Measurements from ENCODE around the gene PIP4K2A. TPM values are rescaled to one million over a fixed set of nuclear protein-coding genes. Genes with fewer than 3 reads are reported as not detected.

PIP4K2A gene
- total RNA-seq, 1 experiment from 2014 or later, result 21.4 TPM

- POLR2A ChIA-PET (ENCODE audit: unreplicated experiment), result no interaction called here
- no peak for TF ChIP-seq EZH2 (IDR thresholded peaks at IDR 0.05; ENCODE audit: low read depth)
- TF ChIP-seq CTCF (conservative IDR thresholded peaks at IDR 0.05), result no peak
- Histone ChIP-seq H3K9me3 (ENCODE audit: insufficient read depth, low read depth) (no peaks in the 10 kb centered on the region), H3K27ac (no peak overlapping the region), H4K20me1 (ENCODE audit: insufficient read depth) (no peaks in the 10 kb centered on the region), H3K4me2 (no peak overlapping the region), H3K79me2 (ENCODE audit: low read depth) (no peaks in the 10 kb centered on the region), H3K9me2 (ENCODE audit: insufficient read depth) (no peaks in the 10 kb centered on the region), H3K4me3 (no peak overlapping the region), H2AFZ (no peak overlapping the region), H3F3A (ENCODE audit: insufficient read depth, low read depth) (no peaks in the 10 kb centered on the region), H3K36me3 (ENCODE audit: low read depth) (no peaks in the 10 kb centered on the region), H3K27me3 (ENCODE audit: insufficient read depth, low read depth) (no peaks in the 10 kb centered on the region), H3K4me1 (replicated peaks; ENCODE audit: insufficient read depth) (no peaks in the 10 kb centered on the region)
- no peak for DNase-seq
- CTCF ChIA-PET, result no interaction called here
- intact Hi-C loops (cut with micrococcal nuclease; ENCODE audit: unreplicated experiment), result no loop called here
- no TSS peak for BruUV-seq (replicated peaks)
These were observed 171.6 kb downstream of the PIP4K2A start for GRCh38 chr10:22542773-22543172.

GRCh38 chr10:22541900-22542299 lies 172.5 kb downstream of the PIP4K2A start:
- H3K36me3 ChIP-seq (ENCODE audit: low read depth), result no peaks in the 10 kb centered on the region
- H3F3A ChIP-seq (ENCODE audit: insufficient read depth, low read depth), result no peaks in the 10 kb centered on the region
- no peak overlapping the region for H3K4me2 ChIP-seq
- no peaks in the 10 kb centered on the region for H3K27me3 ChIP-seq (ENCODE audit: insufficient read depth, low read depth)
- no peaks in the 10 kb centered on the region for H3K79me2 ChIP-seq (ENCODE audit: low read depth)
- no peak overlapping the region for H2AFZ ChIP-seq
- H3K9me3 ChIP-seq (ENCODE audit: insufficient read depth, low read depth), result no peaks in the 10 kb centered on the region
- intact Hi-C loops (cut with micrococcal nuclease; ENCODE audit: unreplicated experiment), result no loop called here
- CTCF ChIA-PET, result no interaction called here
- H3K9me2 ChIP-seq (ENCODE audit: insufficient read depth), result no peaks in the 10 kb centered on the region
- POLR2A ChIA-PET (ENCODE audit: unreplicated experiment), result no interaction called here
- H3K4me1 ChIP-seq (replicated peaks; ENCODE audit: insufficient read depth), result no peaks in the 10 kb centered on the region
- TF ChIP-seq CTCF (conservative IDR thresholded peaks at IDR 0.05), result no peak
- no peak for TF ChIP-seq EZH2 (IDR thresholded peaks at IDR 0.05; ENCODE audit: low read depth)
- no peak overlapping the region for H3K4me3 ChIP-seq
- no peaks in the 10 kb centered on the region for H4K20me1 ChIP-seq (ENCODE audit: insufficient read depth)
- no peak for DNase-seq
- no peak overlapping the region for H3K27ac ChIP-seq
- BruUV-seq (replicated peaks), result no TSS peak

- ChIA-PET POLR2A (ENCODE audit: unreplicated experiment) (no interaction called here), CTCF (no interaction called here)
- Histone ChIP-seq H3K9me2 (ENCODE audit: insufficient read depth) (no peaks in the 10 kb centered on the region), H3K9me3 (ENCODE audit: insufficient read depth, low read depth) (no peaks in the 10 kb centered on the region), H3K79me2 (ENCODE audit: low read depth) (no peaks in the 10 kb centered on the region), H3K4me3 (no peak overlapping the region), H3K27me3 (ENCODE audit: insufficient read depth, low read depth) (no peaks in the 10 kb centered on the region), H3K27ac (no peak overlapping the region), H4K20me1 (ENCODE audit: insufficient read depth) (no peaks in the 10 kb centered on the region), H3F3A (ENCODE audit: insufficient read depth, low read depth) (no peaks in the 10 kb centered on the region), H3K4me1 (replicated peaks; ENCODE audit: insufficient read depth) (no peaks in the 10 kb centered on the region), H2AFZ (no peak overlapping the region), H3K36me3 (ENCODE audit: low read depth) (no peaks in the 10 kb centered on the region), H3K4me2 (no peak overlapping the region)
- TF ChIP-seq EZH2 (IDR thresholded peaks at IDR 0.05; ENCODE audit: low read depth), result no peak
- no TSS peak for BruUV-seq (replicated peaks)
- intact Hi-C loops (cut with micrococcal nuclease; ENCODE audit: unreplicated experiment), result no loop called here
- no peak for DNase-seq
These were observed 174.6 kb downstream of the PIP4K2A start for GRCh38 chr10:22539579-22540298.

GRCh38 chr10:22537810-22538209 lies 176.6 kb downstream of the PIP4K2A start:
- no peaks in the 10 kb centered on the region for H3F3A ChIP-seq (ENCODE audit: insufficient read depth, low read depth)
- no TSS peak for BruUV-seq (replicated peaks)
- no peak for TF ChIP-seq EZH2 (IDR thresholded peaks at IDR 0.05; ENCODE audit: low read depth)
- TF ChIP-seq CTCF (conservative IDR thresholded peaks at IDR 0.05), result no peak
- H3K4me1 ChIP-seq (replicated peaks; ENCODE audit: insufficient read depth), result no peaks in the 10 kb centered on the region
- H3K9me3 ChIP-seq (ENCODE audit: insufficient read depth, low read depth), result no peaks in the 10 kb centered on the region
- no peak overlapping the region for H3K4me2 ChIP-seq
- DNase-seq, result no peak
- ChIA-PET POLR2A (ENCODE audit: unreplicated experiment) (interaction anchor here (0.6 to 0.7 kb wide), 2 partner anchors 9 to 100 kb away, joined by 3 to 4 read pairs; no protein-coding TSS in a partner anchor), CTCF (no interaction called here)
- H3K27me3 ChIP-seq (ENCODE audit: insufficient read depth, low read depth), result no peaks in the 10 kb centered on the region
- no peaks in the 10 kb centered on the region for H4K20me1 ChIP-seq (ENCODE audit: insufficient read depth)
- H2AFZ ChIP-seq, result no peak overlapping the region
- no peaks in the 10 kb centered on the region for H3K79me2 ChIP-seq (ENCODE audit: low read depth)
- no peak overlapping the region for H3K27ac ChIP-seq
- no peaks in the 10 kb centered on the region for H3K9me2 ChIP-seq (ENCODE audit: insufficient read depth)
- intact Hi-C loops (cut with micrococcal nuclease; ENCODE audit: unreplicated experiment), result no loop called here
- no peaks in the 10 kb centered on the region for H3K36me3 ChIP-seq (ENCODE audit: low read depth)
- no peak overlapping the region for H3K4me3 ChIP-seq
